Amygdala (tissue), 56 donors: ENCODE results near the gene TMEM41B.
A peak's percentile ranks its signal among the peaks of the same experiment; 100 is the strongest.

Experiments
- DNase-seq, 56 donors: peaks; one replicate each; lab custom pipeline; 2025; lab: John Stamatoyannopoulos, UW

The TMEM41B gene

GRCh38 chr11:9310485-9311090 lies 3.8 kb downstream of the TMEM41B start:
- DNase-seq, result no peak

- DNase-seq, result no peak
Observed at GRCh38 chr11:9304178-9304577, 10.2 kb downstream of the TMEM41B start.

GRCh38 chr11:9302448-9302847 lies 11.9 kb downstream of the TMEM41B start:
- DNase-seq, result no peak

- DNase-seq, result no peak
Observed at GRCh38 chr11:9301720-9302119, 12.7 kb downstream of the TMEM41B start.

- no peak for DNase-seq
Observed at GRCh38 chr11:9293646-9294045, 20.7 kb downstream of the TMEM41B start.

- DNase-seq, result no peak
Observed at GRCh38 chr11:9285850-9286587, 28.4 kb downstream of the TMEM41B start.

GRCh38 chr11:9280655-9281301 lies 33.6 kb downstream of the TMEM41B start:
- peak in 6 of 56 donors; percentile 7 to 16 (median 11) for DNase-seq

- DNase-seq, result no peak
Observed at GRCh38 chr11:9277176-9277575, 37.2 kb downstream of the TMEM41B start.

- DNase-seq, result no peak
Observed at GRCh38 chr11:9276571-9276970, 37.8 kb downstream of the TMEM41B start.

- peak in 3 of 56 donors; percentile 6 to 19 (median 17) for DNase-seq
Observed at GRCh38 chr11:9274499-9275258, 39.7 kb downstream of the TMEM41B start.

- no peak for DNase-seq
Observed at GRCh38 chr11:9273376-9274336, 40.7 kb downstream of the TMEM41B start.

GRCh38 chr11:9269492-9270013 lies 44.8 kb downstream of the TMEM41B start:
- no peak for DNase-seq

- no peak for DNase-seq
Observed at GRCh38 chr11:9267680-9268079, 46.7 kb downstream of the TMEM41B start.

GRCh38 chr11:9266926-9267325 lies 47.5 kb downstream of the TMEM41B start:
- DNase-seq, result no peak

GRCh38 chr11:9266132-9266736 lies 48.2 kb downstream of the TMEM41B start:
- no peak for DNase-seq

- peak; percentile 16 to 92 (median 81) for DNase-seq
Observed at GRCh38 chr11:9265211-9266131, 48.9 kb downstream of the TMEM41B start, which contains the start of gene DENND5A. TSS of gene DENND5A (minus strand) at chr11:9265350. CDS start at chr11:9265069, 281 bp downstream.

GRCh38 chr11:9264316-9265210 lies 49.8 kb downstream of the TMEM41B start:
- DNase-seq, result peak in 40 of 56 donors; percentile 9 to 73 (median 35)
